HepG2 (cell line): ENCODE results near the gene MCRS1. TPM values are rescaled to one million over a fixed set of nuclear protein-coding genes. Genes with fewer than 3 reads are reported as not detected.

Source experiments
- ADNP ChIP-seq: sonication (generic); formaldehyde crosslinking; IDR thresholded peaks from 2 replicates; pipeline ENCODE4 v1.4.0; 2020; ENCODE audit warnings: missing genetic modification reagents
- ELK4 ChIP-seq: sonication (generic); formaldehyde crosslinking; IDR thresholded peaks from 2 replicates; pipeline ENCODE4 v1.9.0; 2021; ENCODE audit warnings: missing genetic modification reagents, borderline replicate concordance
- ETV5 ChIP-seq: IDR thresholded peaks from 2 replicates; pipeline ENCODE4 v1.6.1; 2018; ENCODE audit warnings: missing biosample characterization, missing genetic modification reagents, inconsistent platforms, borderline replicate concordance
- FOXO4 ChIP-seq: sonication (generic); formaldehyde crosslinking; conservative IDR thresholded peaks from 2 replicates; pipeline ENCODE4 v1.8.1; 2023; ENCODE audit warnings: missing genetic modification reagents
- GPBP1L1 ChIP-seq: sonication (generic); formaldehyde crosslinking; IDR thresholded peaks from 2 replicates; pipeline ENCODE4 v1.5.0; 2020; ENCODE audit warnings: mild to moderate bottlenecking, missing genetic modification reagents
- GTF2F1 ChIP-seq: fragments of 150-350 bp; IDR thresholded peaks from 2 replicates; pipeline ENCODE4 v1.6.1; 2014; ENCODE audit warnings: low read length
- HNRNPH1 ChIP-seq: fragments of 200-400 bp; formaldehyde crosslinking; optimal IDR thresholded peaks from 2 replicates; pipeline ENCODE3; 2017; ENCODE audit warnings: mild to moderate bottlenecking, low read depth, low read length
- JUN ChIP-seq: sonication (generic); formaldehyde crosslinking; IDR thresholded peaks from 2 replicates; pipeline ENCODE4 v1.4.0; 2020; ENCODE audit warnings: mild to moderate bottlenecking, missing genetic modification reagents
- MTA1 ChIP-seq: sonication (generic); formaldehyde crosslinking; IDR thresholded peaks from 2 replicates; pipeline ENCODE4 v1.4.0; 2020; ENCODE audit warnings: missing genetic modification reagents, mild to moderate bottlenecking, borderline replicate concordance
- NR1H2 ChIP-seq: sonication (generic); formaldehyde crosslinking; IDR thresholded peaks from 2 replicates; pipeline ENCODE4 v1.8.1; 2022; ENCODE audit warnings: low read depth, missing genetic modification reagents, borderline replicate concordance
- PATZ1 ChIP-seq: sonication (generic); formaldehyde crosslinking; IDR thresholded peaks from 2 replicates; pipeline ENCODE4 v1.4.0; 2020; ENCODE audit warnings: missing genetic modification reagents
- PLRG1 ChIP-seq: fragments of 450-650 bp; conservative IDR thresholded peaks from 2 replicates; pipeline ENCODE4 v1.6.1; 2016
- RFX3 ChIP-seq: IDR thresholded peaks from 2 replicates; pipeline ENCODE4 v1.6.1; 2016; ENCODE audit warnings: missing biosample characterization, missing genetic modification reagents
- SALL1 ChIP-seq: sonication (generic); formaldehyde crosslinking; IDR thresholded peaks from 2 replicates; pipeline ENCODE4 v1.8.0; 2022; ENCODE audit warnings: mild to moderate bottlenecking, missing genetic modification reagents
- TCF7 ChIP-seq: sonication (generic); IDR thresholded peaks from 2 replicates; pipeline ENCODE4 v1.6.1; 2016; ENCODE audit warnings: antibody characterized with exemption, low read depth
- ZBTB4 ChIP-seq: sonication (generic); formaldehyde crosslinking; IDR thresholded peaks from 2 replicates; pipeline ENCODE4 v1.4.0; 2020; ENCODE audit warnings: missing genetic modification reagents, mild to moderate bottlenecking, borderline replicate concordance
- ZMYM2 ChIP-seq: sonication (generic); formaldehyde crosslinking; IDR thresholded peaks from 2 replicates; pipeline ENCODE4 v1.8.0; 2022; ENCODE audit warnings: mild to moderate bottlenecking, missing genetic modification reagents
- ZNF530 ChIP-seq: sonication (generic); formaldehyde crosslinking; IDR thresholded peaks from 2 replicates; pipeline ENCODE4 v1.5.0; 2020; ENCODE audit warnings: low read depth, mild to moderate bottlenecking, missing genetic modification reagents
- ZNF552 ChIP-seq: sonication (generic); formaldehyde crosslinking; IDR thresholded peaks from 2 replicates; pipeline ENCODE4 v1.9.0; 2022; ENCODE audit warnings: missing genetic modification reagents, mild to moderate bottlenecking, borderline replicate concordance
- ZNF777 ChIP-seq: sonication (generic); formaldehyde crosslinking; IDR thresholded peaks from 2 replicates; pipeline ENCODE4 v1.4.0; 2020; ENCODE audit warnings: missing genetic modification reagents
- polyA plus RNA-seq, 8 experiments: library from polyadenylated mRNA; depleted of rRNA in 3 of 8; stranded (reverse) in 7 of 8; unstranded in 1 of 8; fragments of >200 nt; fragmentation: Illumina TruSeq in 4 of 8; extraction: Trizol in 4 of 8; gene quantifications; 2 replicates each; pipeline versions ENCODE4 v1.2.1 to v1.2.3, GENCODE V29; 2011 to 2016; ENCODE audit warnings: low read depth in 4 of 8, missing spikeins in 1 of 8, mixed read lengths in 1 of 8; ENCODE audit not compliant: insufficient read depth in 1 of 8
- total RNA-seq, 5 experiments: library from RNA; depleted of rRNA; stranded (reverse); fragments of >200 nt; fragmentation: Illumina TruSeq; extraction: Trizol; gene quantifications; 2 replicates each; pipeline ENCODE4 v1.2.3, GENCODE V29; 2016; ENCODE audit warnings: low read depth in 1 of 5

The MCRS1 gene
- total and polyA plus RNA-seq, 2 of the 13 experiments (the other 11 are each of a cell fraction or from before 2014, with no cell fraction given), result 51.0 to 66.3 TPM

GRCh38 chr12:49543221-49543913, 24.6 kb downstream of the MCRS1 start (continued):
- TF ChIP-seq ELK4 (CRISPR knock-in tag) (no peak), FOXO4 (CRISPR knock-in tag) (no peak), GPBP1L1 (CRISPR knock-in tag) (no peak), JUN (CRISPR knock-in tag) (no peak), TCF7 (peak; percentile 29), ADNP (CRISPR knock-in tag) (no peak), ZNF552 (CRISPR knock-in tag) (no peak), SALL1 (CRISPR knock-in tag) (peak; percentile 57), HNRNPH1 (no peak), GTF2F1 (no peak), ZNF530 (no peak), NR1H2 (no peak), ZBTB4 (no peak), ZNF777 (CRISPR knock-in tag) (no peak), PLRG1 (no peak), ETV5 (peak; percentile 50; the same call in 1 of the 2 replicates), PATZ1 (CRISPR knock-in tag) (peak; percentile 49; the same call in 1 of the 2 replicates), MTA1 (CRISPR knock-in tag) (peak; percentile 47; the same call in 1 of the 2 replicates), ZMYM2 (CRISPR knock-in tag) (no peak), RFX3 (CRISPR knock-in tag) (no peak)
